A673 (cell line): ENCODE data around the gene ZNF260. TPM values are rescaled to one million over a fixed set of nuclear protein-coding genes. Genes with fewer than 3 reads are reported as not detected.
A peak's percentile ranks its signal among the peaks of the same experiment; 100 is the strongest.

ENCODE experiments used
- BruUV-seq: library from RNA; stranded (reverse); fragments of 400-500 nt; replicated peaks from 2 replicates; lab custom pipeline; 2021; lab: Mats Ljungman, UMichigan
- CTCF ChIA-PET: fragments of 300-600 bp; sonication (Branson Sonifier 250); formaldehyde crosslinking; loops from one replicate; lab custom pipeline; 2022; ENCODE audit warnings: antibody characterized with exemption; lab: Charles Lee
- POLR2A ChIA-PET: fragments of 300-600 bp; sonication (Branson Sonifier 250); formaldehyde crosslinking; loops from one replicate; lab custom pipeline; 2022; ENCODE audit warnings: antibody characterized with exemption; ENCODE audit not compliant: low non-redundant PET; lab: Charles Lee
- DNase-seq: peaks from one replicate; pipeline ENCODE4 v3.0.0-alpha.2; 2015; ENCODE audit warnings: low spot score
- H3K27ac ChIP-seq: fragments of 200-600 bp; sonication (generic); 2 replicates; pipeline ENCODE4 v1.5.1; 2016; ENCODE audit warnings: mixed run types, low read depth, mild to moderate bottlenecking, mixed read lengths, antibody characterized with exemption, low read length; ENCODE audit not compliant: poor library complexity, severe bottlenecking
- H3K27me3 ChIP-seq: fragments of 200-600 bp; sonication (generic); replicated peaks from 2 replicates; pipeline ENCODE4 v1.6.1; 2017; ENCODE audit warnings: mixed run types, low read depth, mild to moderate bottlenecking, mixed read lengths, antibody characterized with exemption, low read length; ENCODE audit not compliant: insufficient read depth, poor library complexity
- H3K36me3 ChIP-seq: fragments of 200-600 bp; sonication (generic); 2 replicates; pipeline ENCODE4 v1.6.1; 2016; ENCODE audit warnings: mixed run types, mild to moderate bottlenecking, mixed read lengths, antibody characterized with exemption, low read length; ENCODE audit not compliant: insufficient read depth, poor library complexity, severe bottlenecking
- H3K4me1 ChIP-seq: fragments of 200-600 bp; sonication (generic); 2 replicates; pipeline ENCODE4 v1.6.1; 2017; ENCODE audit warnings: mixed run types, mild to moderate bottlenecking, mixed read lengths, antibody characterized with exemption, low read length; ENCODE audit not compliant: insufficient read depth, poor library complexity, severe bottlenecking
- H3K4me3 ChIP-seq: fragments of 200-600 bp; sonication (generic); 2 replicates; pipeline ENCODE4 v1.5.1; 2016; ENCODE audit warnings: low read depth, mixed run types, mild to moderate bottlenecking, mixed read lengths, low read length; ENCODE audit not compliant: poor library complexity, severe bottlenecking
- H3K9me3 ChIP-seq: fragments of 200-600 bp; sonication (generic); 2 replicates; pipeline ENCODE4 v1.6.1; 2016; ENCODE audit warnings: mixed run types, low read depth, mild to moderate bottlenecking, mixed read lengths, antibody characterized with exemption, low read length; ENCODE audit not compliant: poor library complexity, severe bottlenecking
- EZH2 ChIP-seq: fragments of 200-600 bp; sonication (generic); IDR thresholded peaks from 2 replicates; pipeline ENCODE4 v1.6.1; 2017; ENCODE audit warnings: borderline replicate concordance, low read depth, mild to moderate bottlenecking, mixed read lengths, antibody characterized with exemption, low read length; ENCODE audit not compliant: poor library complexity, severe bottlenecking
- intact Hi-C: fragments of 100-400 bp; cut with micrococcal nuclease; formaldehyde crosslinking; loops from one replicate; pipeline ENCODE4 v1.10.0; 2022; ENCODE audit not compliant: unreplicated experiment
- total RNA-seq: library from RNA; stranded (reverse); gene quantifications from 2 replicates; pipeline ENCODE4 v1.2.3, GENCODE V29; 2021
- TF ChIP-seq, protein P1 (sequence below): fragments of 300-800, 200-600 bp; sonication (generic); conservative IDR thresholded peaks from 2 replicates; pipeline ENCODE4 v1.5.1; 2017; ENCODE audit warnings: low read depth, mild to moderate bottlenecking, antibody characterized with exemption, low read length, moderate library complexity, mixed read lengths

ZNF260 gene
- total RNA-seq, 1 experiment from 2014 or later, result 20.4 TPM

GRCh38 chr19:36564391-36564790, 36.3 kb upstream of the ZNF260 start:
- BruUV-seq, result no TSS peak
- Histone ChIP-seq H3K27ac (no peak overlapping the region), H3K4me3 (no peak overlapping the region), H3K4me1 (no peaks in the 10 kb centered on the region), H3K27me3 (no peaks in the 10 kb centered on the region), H3K36me3 (peaks cover 6% of the 10 kb centered on the region), H3K9me3 (peaks cover 32% of the 10 kb centered on the region)
- ChIA-PET POLR2A (no interaction called here), CTCF (no interaction called here)
- TF ChIP-seq EZH2, result no peak
- TF ChIP-seq, protein P1, sequence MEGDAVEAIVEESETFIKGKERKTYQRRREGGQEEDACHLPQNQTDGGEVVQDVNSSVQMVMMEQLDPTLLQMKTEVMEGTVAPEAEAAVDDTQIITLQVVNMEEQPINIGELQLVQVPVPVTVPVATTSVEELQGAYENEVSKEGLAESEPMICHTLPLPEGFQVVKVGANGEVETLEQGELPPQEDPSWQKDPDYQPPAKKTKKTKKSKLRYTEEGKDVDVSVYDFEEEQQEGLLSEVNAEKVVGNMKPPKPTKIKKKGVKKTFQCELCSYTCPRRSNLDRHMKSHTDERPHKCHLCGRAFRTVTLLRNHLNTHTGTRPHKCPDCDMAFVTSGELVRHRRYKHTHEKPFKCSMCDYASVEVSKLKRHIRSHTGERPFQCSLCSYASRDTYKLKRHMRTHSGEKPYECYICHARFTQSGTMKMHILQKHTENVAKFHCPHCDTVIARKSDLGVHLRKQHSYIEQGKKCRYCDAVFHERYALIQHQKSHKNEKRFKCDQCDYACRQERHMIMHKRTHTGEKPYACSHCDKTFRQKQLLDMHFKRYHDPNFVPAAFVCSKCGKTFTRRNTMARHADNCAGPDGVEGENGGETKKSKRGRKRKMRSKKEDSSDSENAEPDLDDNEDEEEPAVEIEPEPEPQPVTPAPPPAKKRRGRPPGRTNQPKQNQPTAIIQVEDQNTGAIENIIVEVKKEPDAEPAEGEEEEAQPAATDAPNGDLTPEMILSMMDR, result no peak
- intact Hi-C loops, result no loop called here
- DNase-seq, result no peak

DNA sequence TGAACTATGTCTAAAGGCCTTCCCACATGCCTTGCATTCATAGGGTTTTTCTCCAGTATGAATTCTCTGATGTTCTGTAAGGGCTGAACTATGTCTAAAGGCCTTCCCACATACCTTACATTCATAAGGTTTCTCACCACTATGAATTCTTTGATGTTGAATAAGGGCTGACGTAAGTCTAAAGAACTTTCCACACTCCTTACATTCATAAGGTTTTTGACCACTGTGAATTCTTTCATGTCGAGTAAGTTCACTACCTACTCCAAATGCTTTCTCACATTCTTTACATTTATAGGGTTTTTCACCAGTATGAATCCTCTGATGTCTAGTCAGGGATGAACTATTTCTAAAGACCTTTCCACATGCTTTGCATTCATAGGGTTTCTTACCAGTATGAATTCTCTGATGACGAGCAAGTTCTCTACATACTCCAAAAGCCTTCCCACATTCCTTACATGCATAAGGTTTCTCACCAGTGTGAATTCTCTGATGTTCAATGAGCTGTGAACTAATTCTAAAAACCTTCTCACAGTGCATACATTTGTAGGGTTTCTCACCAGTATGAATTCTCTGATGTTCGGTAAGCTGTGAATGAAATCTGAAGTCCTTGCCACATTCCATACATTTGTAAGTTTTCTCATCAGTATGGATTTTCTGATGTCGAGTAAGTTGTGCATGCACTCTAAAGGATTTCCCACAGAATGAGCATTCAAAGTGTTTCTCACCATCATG, 19.1 kb upstream of the ZNF260 start:
- TF ChIP-seq, protein P1, result no peak
- TF ChIP-seq EZH2, result no peak
- Histone ChIP-seq H3K36me3 (peaks cover 67% of the 10 kb centered on the region), H3K4me1 (no peaks in the 10 kb centered on the region), H3K27me3 (no peaks in the 10 kb centered on the region), H3K27ac (no peak overlapping the region), H3K9me3 (peaks cover 91% of the 10 kb centered on the region), H3K4me3 (no peak overlapping the region)
- no TSS peak for BruUV-seq
- intact Hi-C loops, result no loop called here
- CTCF ChIA-PET, result no interaction called here
- peak; percentile 3 for DNase-seq
- POLR2A ChIA-PET, result no interaction called here

- intact Hi-C loops, result no loop called here
- BruUV-seq, result TSS peak; percentile 73
Observed at GRCh38 chr19:36528921-36529518, 949 bp upstream of the ZNF260 start.

More at GRCh38 chr19:36528921-36529518, 949 bp upstream of the ZNF260 start:
- H3K4me3 ChIP-seq, result peak overlapping the region; percentile 77
- H3K9me3 ChIP-seq, result peaks cover 26% of the 10 kb centered on the region
- peak; percentile 14 for DNase-seq
- no peaks in the 10 kb centered on the region for H3K4me1 ChIP-seq
- peak overlapping the region; percentile 90 for H3K27ac ChIP-seq
- CTCF ChIA-PET, result no interaction called here
- TF ChIP-seq, protein P1, result no peak
- TF ChIP-seq EZH2, result no peak
- H3K27me3 ChIP-seq, result no peaks in the 10 kb centered on the region
- POLR2A ChIA-PET, result no interaction called here
- peaks cover 13% of the 10 kb centered on the region for H3K36me3 ChIP-seq
